ENCODE measurements around the gene PPM1F. TPM values are rescaled to one million over a fixed set of nuclear protein-coding genes. Genes with fewer than 3 reads are reported as not detected.

Gene PPM1F
- polyA plus RNA-seq, 2 of the 4 experiments (the other 2 are of a cell fraction): 11.0 to 14.2 TPM

DNA sequence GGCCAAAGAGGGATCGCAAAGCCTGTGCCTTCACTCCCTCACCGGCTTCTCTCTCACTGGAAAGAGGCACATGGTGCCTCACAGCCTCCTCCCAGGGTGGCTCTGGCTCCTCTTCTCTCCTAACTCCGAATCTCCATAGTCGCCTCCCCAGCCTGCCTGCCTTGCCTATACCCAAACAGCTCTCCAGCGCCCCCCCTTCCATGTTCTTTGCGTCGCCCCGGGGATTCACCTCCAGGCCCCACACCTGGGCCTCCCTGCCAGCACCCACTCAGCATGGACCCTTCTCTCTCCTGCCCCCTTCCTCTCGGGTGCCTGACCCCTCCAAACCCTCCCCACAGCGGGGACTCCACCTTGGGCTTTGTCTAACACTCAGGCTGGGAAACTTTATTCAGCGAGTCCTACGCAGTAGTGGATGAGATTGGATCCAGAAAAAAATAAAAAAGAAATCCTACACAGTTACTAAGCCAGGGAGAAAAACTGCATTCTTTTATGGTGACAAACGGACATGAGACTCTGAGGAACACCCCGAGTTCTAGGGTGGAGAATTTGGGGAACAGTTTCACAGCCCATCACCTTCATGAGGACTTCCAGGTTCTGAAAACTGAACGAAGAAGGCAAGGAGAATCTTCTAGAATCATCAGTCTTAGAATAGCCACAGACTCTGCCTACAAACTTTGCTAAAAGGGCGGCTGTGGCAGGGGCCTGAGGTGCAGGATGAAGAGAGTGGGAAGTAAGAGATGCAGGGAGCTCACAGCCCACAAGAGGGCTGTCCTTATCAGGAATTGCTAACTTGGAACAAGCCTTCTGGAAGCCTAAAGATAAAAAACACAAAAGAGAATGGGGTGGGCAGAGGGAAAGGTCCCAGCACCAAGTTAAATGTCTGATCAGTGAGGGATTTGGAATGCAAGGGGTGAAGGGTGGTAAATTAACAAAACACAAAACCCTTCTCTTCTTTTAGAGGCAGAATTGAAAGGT, 5.3 kb downstream of the PPM1F start:
- Histone ChIP-seq H3K4me2 (no peak overlapping the region), H3K9me3 (no peaks in the 10 kb centered on the region), H3K4me1 (peaks cover 12% of the 10 kb centered on the region), H3K4me3 (no peak overlapping the region), H3K27ac (no peak overlapping the region)
- 75% methylated on average over 16 of the region's 16 CpGs for WGBS (ENCODE audit: missing lambda C conversion rate)
- TF ChIP-seq, protein P1, sequence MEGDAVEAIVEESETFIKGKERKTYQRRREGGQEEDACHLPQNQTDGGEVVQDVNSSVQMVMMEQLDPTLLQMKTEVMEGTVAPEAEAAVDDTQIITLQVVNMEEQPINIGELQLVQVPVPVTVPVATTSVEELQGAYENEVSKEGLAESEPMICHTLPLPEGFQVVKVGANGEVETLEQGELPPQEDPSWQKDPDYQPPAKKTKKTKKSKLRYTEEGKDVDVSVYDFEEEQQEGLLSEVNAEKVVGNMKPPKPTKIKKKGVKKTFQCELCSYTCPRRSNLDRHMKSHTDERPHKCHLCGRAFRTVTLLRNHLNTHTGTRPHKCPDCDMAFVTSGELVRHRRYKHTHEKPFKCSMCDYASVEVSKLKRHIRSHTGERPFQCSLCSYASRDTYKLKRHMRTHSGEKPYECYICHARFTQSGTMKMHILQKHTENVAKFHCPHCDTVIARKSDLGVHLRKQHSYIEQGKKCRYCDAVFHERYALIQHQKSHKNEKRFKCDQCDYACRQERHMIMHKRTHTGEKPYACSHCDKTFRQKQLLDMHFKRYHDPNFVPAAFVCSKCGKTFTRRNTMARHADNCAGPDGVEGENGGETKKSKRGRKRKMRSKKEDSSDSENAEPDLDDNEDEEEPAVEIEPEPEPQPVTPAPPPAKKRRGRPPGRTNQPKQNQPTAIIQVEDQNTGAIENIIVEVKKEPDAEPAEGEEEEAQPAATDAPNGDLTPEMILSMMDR (IDR thresholded peaks at IDR 0.05): 0 out of 3 replicates have a peak, but pooled peaks have one; percentile 6
- TF ChIP-seq CBX8 (IDR thresholded peaks at IDR 0.05) (no peak), EHF (CRISPR knock-in tag; IDR thresholded peaks at IDR 0.05) (no peak), BCL3 (IDR thresholded peaks at IDR 0.05) (no peak), ATOH8 (CRISPR knock-in tag; IDR thresholded peaks at IDR 0.05; ENCODE audit: low read depth) (no peak), ZNF302 (CRISPR knock-in tag; IDR thresholded peaks at IDR 0.05) (no peak), POLR2A (IDR thresholded peaks at IDR 0.05; ENCODE audit: low read length) (no peak), RAD21 (conservative IDR thresholded peaks at IDR 0.05 in 1 of 2, IDR thresholded peaks at IDR 0.05 in 1 of 2) (0 out of 5 replicates have a peak, but pooled peaks of 1 of the 2 experiments have one; percentile 1)
- ATAC-seq (peak; percentile 68 to 70; a peak in 4 of 6 replicates), DNase-seq (ENCODE audit: low read depth in 1 of 2, low spot score in 1 of 2) (peak in 1 of 2 experiments; percentile 22), FAIRE-seq (no peak)
- ChIA-PET CTCF (interaction anchor here (4.1 kb wide), 1 partner anchor 8 kb away, joined by 34 read pairs; no protein-coding TSS in a partner anchor), POLR2A (no interaction called here)

GRCh38 chr22:21946262-21946925, 6.3 kb downstream of the PPM1F start:
- TF ChIP-seq CHD4 (IDR thresholded peaks at IDR 0.05; ENCODE audit: borderline replicate concordance): no peak
- TF ChIP-seq ESRRA (IDR thresholded peaks at IDR 0.05; ENCODE audit: borderline replicate concordance, low read length): no peak
- TF ChIP-seq RAD21 (conservative IDR thresholded peaks at IDR 0.05 in 1 of 2, IDR thresholded peaks at IDR 0.05 in 1 of 2): no peak
- TF ChIP-seq RARB (CRISPR knock-in tag; IDR thresholded peaks at IDR 0.05): no peak
- no peak for TF ChIP-seq ZC3H11A (IDR thresholded peaks at IDR 0.05)
- no peak for TF ChIP-seq NFE2L2 (conservative IDR thresholded peaks at IDR 0.05; ENCODE audit: low read length)
- TF ChIP-seq PHF8 (IDR thresholded peaks at IDR 0.05; ENCODE audit: borderline replicate concordance, low read depth): no peak
- TF ChIP-seq GATA3 (IDR thresholded peaks at IDR 0.05; ENCODE audit: borderline replicate concordance): no peak
- TF ChIP-seq CEBPB (IDR thresholded peaks at IDR 0.05): no peak
- no peak for TF ChIP-seq HES2 (IDR thresholded peaks at IDR 0.05)
- no peak for TF ChIP-seq HMGXB4 (CRISPR knock-in tag; IDR thresholded peaks at IDR 0.05; ENCODE audit: borderline replicate concordance)
- TF ChIP-seq NPAS2 (CRISPR knock-in tag; IDR thresholded peaks at IDR 0.05; ENCODE audit: borderline replicate concordance): no peak
- TF ChIP-seq CBX8 (IDR thresholded peaks at IDR 0.05): no peak
- no peak for TF ChIP-seq EHF (CRISPR knock-in tag; IDR thresholded peaks at IDR 0.05)
- ATAC-seq (no peak), FAIRE-seq (no peak), DNase-seq (ENCODE audit: low read depth in 1 of 2, low spot score in 1 of 2) (no peak)
- ChIA-PET CTCF (interaction anchor here (0.9 to 4.1 kb wide), 2 partner anchors 7 to 9 kb away, joined by 3 to 34 read pairs; no protein-coding TSS in a partner anchor), POLR2A (no interaction called here)
- 87% methylated on average over 11 of the region's 12 CpGs for WGBS (ENCODE audit: missing lambda C conversion rate)
- H3K4me2 ChIP-seq: no peak overlapping the region
- peaks cover 12% of the 10 kb centered on the region for H3K4me1 ChIP-seq
- no peak overlapping the region for H3K27ac ChIP-seq
- no peaks in the 10 kb centered on the region for H3K9me3 ChIP-seq
- no peak overlapping the region for H3K4me3 ChIP-seq
